Upper lobe of left lung (tissue), 6 donors: ENCODE measurements around the gene RUNX2. TPM values are rescaled to one million over a fixed set of nuclear protein-coding genes. Genes with fewer than 3 reads are reported as not detected.

ENCODE experiments used
- ATAC-seq, 2 donors: fragments of 200-7000 bp; cut with Tn5 transposase; one replicate each; pipeline ENCODE4 v1.9.1; 2022; ENCODE audit warnings: mild to moderate bottlenecking in 2 of 2, moderate library complexity in 2 of 2; ENCODE audit not compliant: low FRiP score in 2 of 2
- DNase-seq, 2 donors: peaks; one replicate each; pipeline ENCODE4 v3.0.0-alpha.2; 2019 to 2020
- H3K27ac ChIP-seq, 4 donors: fragments of 200-600 bp; sonication (generic); one replicate each; pipeline ENCODE4 v1.5.1; 2016 to 2019
- H3K27me3 ChIP-seq, 4 donors: fragments of 200-600 bp; sonication (generic); one replicate each; pipeline ENCODE4 v1.5.1; 2017 to 2019
- H3K36me3 ChIP-seq, 4 donors: fragments of 200-600 bp; sonication (generic); one replicate each; pipeline ENCODE4 v1.5.1; 2016 to 2019
- H3K4me1 ChIP-seq, 4 donors: fragments of 200-600 bp; sonication (generic); one replicate each; pipeline ENCODE4 v1.5.1; 2018 to 2019
- H3K4me3 ChIP-seq, 4 donors: fragments of 200-600 bp; sonication (generic); one replicate each; pipeline ENCODE4 v1.5.1; 2017 to 2019; ENCODE audit warnings: mild to moderate bottlenecking in 2 of 4, moderate library complexity in 1 of 4
- H3K9me3 ChIP-seq, 4 donors: fragments of 200-600 bp; sonication (generic); one replicate each; pipeline ENCODE4 v1.5.1; 2018 to 2019
- CTCF ChIP-seq, 6 experiments: fragments of 450-650 bp in 4 of 6; fragments of 200-600 bp in 2 of 6; sonication (generic) in 2 of 6; IDR thresholded peaks; one replicate each; pipeline ENCODE4 v1.5.1; 2016 to 2019; ENCODE audit warnings: antibody characterized with exemption in 6 of 6
- EP300 ChIP-seq, 4 donors: sonication (generic); formaldehyde crosslinking; IDR thresholded peaks; one replicate each; pipeline ENCODE4 v1.5.1; 2017; ENCODE audit warnings: antibody characterized with exemption in 4 of 4, control low read depth in 2 of 4
- POLR2A ChIP-seq, 4 donors: fragments of 450-650 bp; IDR thresholded peaks; one replicate each; pipeline ENCODE4 v1.5.1; 2016 to 2017; ENCODE audit warnings: antibody characterized with exemption in 4 of 4, mild to moderate bottlenecking in 2 of 4
- POLR2AphosphoS5 ChIP-seq, 2 donors: sonication (generic); formaldehyde crosslinking; IDR thresholded peaks; one replicate each; pipeline ENCODE4 v1.5.1; 2017; ENCODE audit warnings: antibody characterized with exemption in 2 of 2
- WGBS, 2 donors: methylation state at CpG; one replicate each; pipeline ENCODE4 v1.1.5; 2017 to 2018; 5-methylcytosine and 5-hydroxymethylcytosine counted together
- total RNA-seq, 6 donors: library from RNA; depleted of rRNA in 4 of 6; stranded (reverse); fragments of >200 nt in 4 of 6; gene quantifications; one replicate each; pipeline versions ENCODE4 v1.1.0 to v1.2.1, GENCODE V29; 2016 to 2021
- donor health status: DM: no; HTN: no; CAD: no; lungs with moderate emphysema.
- donor health status: DM: no; HTN: yes; CAD: no; lungs with severe emphysema.

Gene RUNX2
- total RNA-seq, 6 donors from 2014 or later: 2.6 to 12.2 (median 5.5) TPM

GRCh38 chr6:45478240-45478639, 150.1 kb downstream of the RUNX2 start:
- H3K9me3 ChIP-seq: no peaks in the 10 kb centered on the region
- H3K4me3 ChIP-seq: no peak overlapping the region
- ATAC-seq (peak in 1 of 2 donors; percentile 40), DNase-seq (no peak)
- H3K27ac ChIP-seq: peak overlapping the region in 1 of 4 donors; percentile 37
- no peaks in the 10 kb centered on the region for H3K36me3 ChIP-seq
- peaks cover 6 to 33% (median 27%) of the 10 kb centered on the region in 4 donors for H3K4me1 ChIP-seq
- TF ChIP-seq POLR2AphosphoS5 (IDR thresholded peaks at IDR 0.05) (no peak), CTCF (IDR thresholded peaks at IDR 0.05) (no peak), POLR2A (IDR thresholded peaks at IDR 0.05) (no peak), EP300 (IDR thresholded peaks at IDR 0.05) (no peak)
- 33 to 49% methylated on average over 2 of the region's 2 CpGs for WGBS, 2 donors
- H3K27me3 ChIP-seq: no peaks in the 10 kb centered on the region

- no peaks in the 10 kb centered on the region for H3K36me3 ChIP-seq
- no peak for TF ChIP-seq EP300 (IDR thresholded peaks at IDR 0.05)
- TF ChIP-seq CTCF (IDR thresholded peaks at IDR 0.05): no peak
- no peak for TF ChIP-seq POLR2A (IDR thresholded peaks at IDR 0.05)
- no peak for TF ChIP-seq POLR2AphosphoS5 (IDR thresholded peaks at IDR 0.05)
- ATAC-seq (peak; percentile 34 to 57), DNase-seq (peak in 1 of 2 donors; percentile 43)
- peaks cover 6 to 29% (median 24%) of the 10 kb centered on the region in 4 donors for H3K4me1 ChIP-seq
- no peaks in the 10 kb centered on the region for H3K9me3 ChIP-seq
- 34 to 40% methylated on average over 7 of the region's 7 CpGs for WGBS, 2 donors
- H3K27ac ChIP-seq: peak overlapping the region in 1 of 4 donors; percentile 11
- no peaks in the 10 kb centered on the region for H3K27me3 ChIP-seq
- H3K4me3 ChIP-seq: peak overlapping the region in 1 of 4 donors; percentile 7
Measured at GRCh38 chr6:45479834-45480751, 152.0 kb downstream of the RUNX2 start.

GRCh38 chr6:45480752-45481415, 152.8 kb downstream of the RUNX2 start:
- Histone ChIP-seq H3K27ac (peak overlapping the region in 1 of 4 donors; percentile 11), H3K36me3 (no peaks in the 10 kb centered on the region), H3K4me3 (peak overlapping the region in 1 of 4 donors; percentile 7), H3K9me3 (no peaks in the 10 kb centered on the region), H3K4me1 (peaks cover 6 to 29% (median 24%) of the 10 kb centered on the region in 4 donors), H3K27me3 (no peaks in the 10 kb centered on the region)
- ATAC-seq: no peak
- no peak for DNase-seq
- TF ChIP-seq POLR2AphosphoS5 (IDR thresholded peaks at IDR 0.05) (no peak), CTCF (IDR thresholded peaks at IDR 0.05) (no peak), POLR2A (IDR thresholded peaks at IDR 0.05) (no peak), EP300 (IDR thresholded peaks at IDR 0.05) (no peak)
- WGBS, 2 donors: 54 to 55% methylated on average over 7 of the region's 7 CpGs

- Histone ChIP-seq H3K27me3 (no peaks in the 10 kb centered on the region), H3K4me3 (no peak overlapping the region), H3K4me1 (peaks cover 0 to 26% (median 18%) of the 10 kb centered on the region in 4 donors), H3K27ac (no peak overlapping the region), H3K9me3 (no peaks in the 10 kb centered on the region), H3K36me3 (no peaks in the 10 kb centered on the region)
- ATAC-seq (peak in 1 of 2 donors; percentile 88), DNase-seq (no peak)
- TF ChIP-seq EP300 (IDR thresholded peaks at IDR 0.05) (no peak), POLR2A (IDR thresholded peaks at IDR 0.05) (no peak), CTCF (IDR thresholded peaks at IDR 0.05) (no peak), POLR2AphosphoS5 (IDR thresholded peaks at IDR 0.05) (no peak)
- WGBS, 2 donors: 81 to 83% methylated on average over 3 of the region's 3 CpGs
Measured at GRCh38 chr6:45483021-45483420, 154.9 kb downstream of the RUNX2 start.
